Left ventricle myocardium inferior (tissue), 1 donor: Measurements from ENCODE around the gene ZNF789. TPM values are rescaled to one million over a fixed set of nuclear protein-coding genes. Genes with fewer than 3 reads are reported as not detected.

Experiments
- DNase-seq: peaks from one replicate; pipeline ENCODE4 v3.0.0-alpha.2; 2020
- H3K27ac ChIP-seq: fragments of 200-600 bp; replicated peaks from 2 replicates; pipeline ENCODE4 v1.8.0; 2021
- H3K27me3 ChIP-seq: fragments of 200-600 bp; 2 replicates; pipeline ENCODE4 v1.8.0; 2021; ENCODE audit warnings: low read depth
- H3K36me3 ChIP-seq: fragments of 200-600 bp; 2 replicates; pipeline ENCODE4 v1.8.0; 2021
- H3K4me1 ChIP-seq: fragments of 200-600 bp; 2 replicates; pipeline ENCODE4 v1.8.0; 2021
- H3K4me3 ChIP-seq: fragments of 200-600 bp; 2 replicates; pipeline ENCODE4 v1.8.0; 2021; ENCODE audit warnings: mild to moderate bottlenecking, moderate library complexity
- H3K9me3 ChIP-seq: fragments of 200-600 bp; replicated peaks from 2 replicates; pipeline ENCODE4 v1.8.0; 2021
- CTCF ChIP-seq: fragments of 200-600 bp; IDR thresholded peaks from 2 replicates; pipeline ENCODE4 v1.8.0; 2021; ENCODE audit warnings: antibody characterized with exemption, mild to moderate bottlenecking, borderline replicate concordance
- intact Hi-C: fragments of 100-400 bp; cut with micrococcal nuclease; formaldehyde crosslinking; loops from one replicate; pipeline ENCODE4 v1.11.0; 2022
- total RNA-seq: library from RNA; stranded (reverse); fragmentation: NEBNext Ultra II Directional; extraction: Animal tissue kit (Norgen Biotek cat#: 25700); gene quantifications from one replicate; pipeline ENCODE4 v1.2.1, GENCODE V29; 2021
- donor health status: DM: no; HTN: yes; CAD: no; lungs with severe emphysema.

The ZNF789 gene
- total RNA-seq, 1 donor from 2014 or later: 3.3 TPM

- Histone ChIP-seq H3K36me3 (no peaks in the 10 kb centered on the region), H3K4me1 (peaks cover 37% of the 10 kb centered on the region), H3K9me3 (no peaks in the 10 kb centered on the region), H3K27me3 (no peaks in the 10 kb centered on the region), H3K27ac (peak overlapping the region; percentile 90), H3K4me3 (peak overlapping the region; percentile 78)
- intact Hi-C loops: no loop called here
- no peak for DNase-seq
- TF ChIP-seq CTCF: no peak
Measured at GRCh38 chr7:99473315-99473596, 566 bp downstream of the ZNF789 start.

DNA sequence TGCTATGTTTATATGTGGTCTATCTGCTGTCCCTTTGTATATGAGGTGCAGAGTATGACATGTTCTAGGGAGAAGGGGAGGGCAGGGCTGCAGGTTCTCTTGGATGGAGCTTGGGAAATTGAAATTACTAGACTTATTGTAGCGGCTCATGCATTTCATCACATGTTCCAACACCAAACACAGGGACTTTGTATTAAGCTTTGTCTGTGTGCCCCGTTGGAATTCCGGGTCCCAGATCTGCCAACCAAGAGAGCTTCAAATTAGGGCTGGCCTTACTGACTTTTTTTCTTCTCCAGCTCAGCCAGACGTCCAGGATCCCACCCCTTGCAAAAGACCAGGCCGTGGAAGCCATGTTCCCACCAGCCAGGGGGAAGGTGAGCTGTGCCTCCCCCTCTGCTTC lies 3.4 kb downstream of the ZNF789 start:
- H3K27ac ChIP-seq: no peak overlapping the region
- H3K36me3 ChIP-seq: peaks cover 11% of the 10 kb centered on the region
- no peak for DNase-seq
- intact Hi-C loops: no loop called here
- no peak overlapping the region for H3K4me3 ChIP-seq
- H3K4me1 ChIP-seq: peaks cover 44% of the 10 kb centered on the region
- no peaks in the 10 kb centered on the region for H3K9me3 ChIP-seq
- H3K27me3 ChIP-seq: no peaks in the 10 kb centered on the region
- no peak for TF ChIP-seq CTCF

- Histone ChIP-seq H3K27ac (peak overlapping the region; percentile 65), H3K9me3 (no peaks in the 10 kb centered on the region), H3K27me3 (no peaks in the 10 kb centered on the region), H3K4me1 (peaks cover 22% of the 10 kb centered on the region), H3K36me3 (peaks cover 19% of the 10 kb centered on the region), H3K4me3 (peak overlapping the region; percentile 6)
- no peak for DNase-seq
- no peak for TF ChIP-seq CTCF
- intact Hi-C loops: no loop called here
Measured at GRCh38 chr7:99478464-99479440, 6.1 kb downstream of the ZNF789 start.

- Histone ChIP-seq H3K4me3 (no peak overlapping the region), H3K4me1 (no peaks in the 10 kb centered on the region), H3K27ac (no peak overlapping the region), H3K9me3 (no peaks in the 10 kb centered on the region), H3K27me3 (no peaks in the 10 kb centered on the region), H3K36me3 (peaks cover 27% of the 10 kb centered on the region)
- no peak for DNase-seq
- intact Hi-C loops: no loop called here
- no peak for TF ChIP-seq CTCF
Measured at GRCh38 chr7:99485094-99485493, 12.4 kb downstream of the ZNF789 start.

DNA sequence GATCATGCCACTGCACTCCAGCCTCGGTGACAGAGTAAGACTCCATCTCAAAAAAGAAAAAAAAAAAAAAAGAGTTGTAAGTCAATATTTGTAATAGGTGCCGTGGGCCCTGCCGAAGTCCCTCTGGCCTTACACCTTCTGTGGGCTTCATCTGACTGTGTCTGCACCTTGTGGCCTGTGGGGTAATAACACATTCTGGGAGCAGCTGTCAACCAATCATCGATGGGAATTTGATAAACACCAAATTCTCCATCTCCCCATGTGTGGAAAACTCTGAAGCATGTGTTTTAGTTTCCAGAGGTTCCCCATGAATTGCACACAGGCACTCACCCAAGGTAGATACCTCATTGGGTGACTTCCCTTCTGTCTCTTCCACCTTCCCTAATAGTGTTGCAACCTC lies 16.5 kb downstream of the ZNF789 start:
- TF ChIP-seq CTCF: no peak
- Histone ChIP-seq H3K4me3 (no peak overlapping the region), H3K9me3 (peaks cover 15% of the 10 kb centered on the region), H3K4me1 (no peaks in the 10 kb centered on the region), H3K36me3 (peaks cover 47% of the 10 kb centered on the region), H3K27ac (no peak overlapping the region), H3K27me3 (no peaks in the 10 kb centered on the region)
- DNase-seq: no peak
- intact Hi-C loops: no loop called here
